Ascending aorta (tissue), 2 donors: ENCODE data around the gene LAMA5. TPM values are rescaled to one million over a fixed set of nuclear protein-coding genes. Genes with fewer than 3 reads are reported as not detected.
"Not testable (repeated sequence)": the region's sequence is repeated elsewhere in the genome, so short reads cannot be mapped to it uniquely, and the experiment has no call there.

ENCODE experiments used
- DNase-seq, 2 donors: peaks; one replicate each; pipeline ENCODE4 v3.0.0-alpha.2; 2019; ENCODE audit warnings: low spot score in 2 of 2
- H3K27ac ChIP-seq, 2 donors: fragments of 200-600 bp; sonication (generic); one replicate each; pipeline ENCODE4 v1.5.1; 2016 to 2017; ENCODE audit warnings: mild to moderate bottlenecking in 1 of 2
- H3K27me3 ChIP-seq: fragments of 200-600 bp; sonication (generic); one replicate; pipeline ENCODE4 v1.5.1; 2017
- H3K36me3 ChIP-seq, 2 donors: fragments of 200-600 bp; sonication (generic); one replicate each; pipeline ENCODE4 v1.5.1; 2016
- H3K4me1 ChIP-seq, 2 donors: fragments of 200-600 bp; sonication (generic); one replicate each; pipeline ENCODE4 v1.5.1; 2016 to 2017; ENCODE audit warnings: mild to moderate bottlenecking in 1 of 2
- H3K4me3 ChIP-seq, 2 donors: fragments of 200-600 bp; sonication (generic); one replicate each; pipeline ENCODE4 v1.5.1; 2016 to 2017; ENCODE audit warnings: mild to moderate bottlenecking in 1 of 2
- H3K9me3 ChIP-seq, 2 donors: fragments of 200-600 bp; sonication (generic); one replicate each; pipeline ENCODE4 v1.5.1; 2016
- CTCF ChIP-seq, 3 experiments: fragments of 200-600 bp in 2 of 3; fragments of 450-650 bp in 1 of 3; sonication (generic) in 2 of 3; IDR thresholded peaks; one replicate each; pipeline ENCODE4 v1.5.1; 2016 to 2019; ENCODE audit warnings: antibody characterized with exemption in 3 of 3, mild to moderate bottlenecking in 1 of 3, moderate library complexity in 1 of 3
- intact Hi-C: fragments of 100-400 bp; cut with DNase I; formaldehyde crosslinking; loops from one replicate; pipeline ENCODE4 v1.15.1; 2023
- total RNA-seq: library from RNA; depleted of rRNA; stranded (reverse); fragments of >200 nt; gene quantifications from one replicate; pipeline ENCODE4 v1.1.0, GENCODE V29; 2016

Gene LAMA5
- total RNA-seq, 1 donor from 2014 or later: 469 TPM

- peak; percentile 65 to 84 (median 71) for TF ChIP-seq CTCF (IDR thresholded peaks at IDR 0.05)
- no peak for DNase-seq
- intact Hi-C loops: loop anchor here (1.0 to 10.0 kb wide), 2 partner anchors 24 to 232 kb away; partner anchors contain the start of genes PSMA7 and SS18L1
- no peak overlapping the region for H3K4me3 ChIP-seq
- no peaks in the 10 kb centered on the region for H3K9me3 ChIP-seq
- H3K4me1 ChIP-seq: peaks cover 16 to 48% of the 10 kb centered on the region in 2 donors
- no peaks in the 10 kb centered on the region for H3K36me3 ChIP-seq
- H3K27ac ChIP-seq: peak overlapping the region; percentile 46 to 71
- no peaks in the 10 kb centered on the region for H3K27me3 ChIP-seq
Observed at GRCh38 chr20:62376112-62377063, 9.3 kb upstream of the LAMA5 start.

GRCh38 chr20:62374331-62375152 lies 7.4 kb upstream of the LAMA5 start:
- no peaks in the 10 kb centered on the region for H3K27me3 ChIP-seq
- no peak for TF ChIP-seq CTCF (IDR thresholded peaks at IDR 0.05)
- H3K9me3 ChIP-seq: no peaks in the 10 kb centered on the region
- DNase-seq: no peak
- H3K4me3 ChIP-seq: no peak overlapping the region
- peaks cover 18 to 63% of the 10 kb centered on the region in 2 donors for H3K4me1 ChIP-seq
- intact Hi-C loops: loop anchor here (10.0 kb wide), 1 partner anchor 230 kb away; the partner anchor contains the start of genes PSMA7 and SS18L1
- H3K27ac ChIP-seq: peak overlapping the region; percentile 46 to 71
- no peaks in the 10 kb centered on the region for H3K36me3 ChIP-seq

GRCh38 chr20:62373631-62374179 lies 6.6 kb upstream of the LAMA5 start:
- H3K9me3 ChIP-seq, DNase-seq, H3K27me3 ChIP-seq, H3K4me3 ChIP-seq, H3K36me3 ChIP-seq: not testable (repeated sequence)
- intact Hi-C loops: loop anchor here (10.0 kb wide), 1 partner anchor 229 kb away; the partner anchor contains the start of genes PSMA7 and SS18L1
- peak overlapping the region in 1 of 2 donors; percentile 46 for H3K27ac ChIP-seq
- peaks cover 24 to 72% of the 10 kb centered on the region in 2 donors for H3K4me1 ChIP-seq

DNA sequence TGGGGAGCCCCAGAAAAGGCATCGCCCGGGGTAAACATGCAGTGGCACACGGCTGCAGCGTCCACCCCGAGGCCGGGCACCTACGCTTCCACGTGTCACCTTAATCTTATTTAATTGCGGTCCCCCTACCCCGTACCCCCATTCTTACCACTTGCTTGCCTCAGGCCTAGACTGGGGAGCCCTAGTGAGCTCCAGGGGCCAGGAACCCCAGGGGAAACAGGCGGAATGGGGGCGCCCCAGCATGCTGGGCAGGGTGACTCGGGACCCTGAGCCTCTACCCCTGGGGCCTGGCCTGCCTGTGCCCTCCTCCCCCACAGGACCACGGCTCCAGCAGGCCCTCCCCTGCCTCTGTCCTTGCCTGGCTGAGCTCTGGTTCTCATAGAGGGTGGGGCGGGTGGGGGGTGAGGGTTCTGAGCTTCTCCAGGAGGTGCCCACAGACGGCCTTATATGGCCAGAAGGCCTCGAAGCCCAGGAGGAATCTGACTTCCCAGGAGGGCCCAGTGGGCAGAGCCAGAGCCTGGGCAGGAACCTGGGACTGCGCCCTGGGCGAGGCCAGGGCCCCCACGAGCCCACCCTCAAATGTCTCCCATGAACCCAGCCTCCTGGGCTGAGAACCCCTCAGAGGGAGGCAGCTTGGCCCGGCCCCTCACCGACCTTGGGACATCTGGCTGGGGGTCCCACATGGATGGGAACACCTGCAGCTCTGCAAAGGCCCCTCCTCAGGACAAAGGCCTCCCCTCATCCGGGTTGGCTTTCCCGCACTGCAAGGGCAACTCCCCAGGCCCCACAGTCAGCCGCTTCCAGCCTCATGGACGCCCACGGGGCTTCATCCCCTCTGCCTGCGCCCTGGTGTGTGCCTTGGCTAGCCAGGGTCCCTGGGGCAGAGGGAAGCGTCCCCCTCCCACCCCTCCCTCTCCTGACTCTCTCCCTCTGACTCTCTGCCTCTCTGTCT lies 5.2 kb upstream of the LAMA5 start:
- no peaks in the 10 kb centered on the region for H3K27me3 ChIP-seq
- no peak for DNase-seq
- no peaks in the 10 kb centered on the region for H3K9me3 ChIP-seq
- peak overlapping the region; percentile 76 to 78 for H3K27ac ChIP-seq
- H3K36me3 ChIP-seq: no peaks in the 10 kb centered on the region
- no peak overlapping the region for H3K4me3 ChIP-seq
- intact Hi-C loops: loop anchor here (10.0 kb wide), 1 partner anchor 228 kb away; the partner anchor contains the start of genes PSMA7 and SS18L1
- TF ChIP-seq CTCF (IDR thresholded peaks at IDR 0.05): no peak
- peaks cover 30 to 73% of the 10 kb centered on the region in 2 donors for H3K4me1 ChIP-seq

DNA sequence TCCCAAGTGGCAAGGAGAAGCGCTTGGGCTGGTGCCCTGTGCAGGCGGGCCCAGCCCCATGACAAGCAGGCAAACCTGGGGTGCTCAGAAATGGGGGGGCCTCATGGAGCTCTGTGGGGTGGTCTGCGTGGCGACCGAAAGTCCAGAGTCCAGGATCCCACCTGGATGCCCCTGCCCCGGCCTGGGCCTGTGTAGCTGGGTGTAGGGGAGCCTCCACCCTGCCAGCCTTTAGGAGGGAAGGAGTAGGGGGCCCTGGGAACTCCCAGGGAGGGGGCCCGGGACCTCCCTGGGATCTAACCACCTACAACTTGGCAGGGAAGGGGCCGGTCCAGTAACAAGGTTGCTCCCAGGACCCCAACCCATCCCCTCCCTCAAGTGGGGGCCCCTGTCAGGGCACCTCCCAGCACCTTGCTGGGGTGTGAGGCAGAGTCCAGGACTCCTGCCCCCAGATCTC lies 4.5 kb upstream of the LAMA5 start:
- Histone ChIP-seq H3K36me3 (no peaks in the 10 kb centered on the region), H3K27ac (peak overlapping the region; percentile 78 to 98), H3K4me1 (peaks cover 28 to 66% of the 10 kb centered on the region in 2 donors), H3K4me3 (no peak overlapping the region), H3K9me3 (no peaks in the 10 kb centered on the region), H3K27me3 (no peaks in the 10 kb centered on the region)
- intact Hi-C loops: loop anchor here (10.0 kb wide), 1 partner anchor 227 kb away; the partner anchor contains the start of genes PSMA7 and SS18L1
- TF ChIP-seq CTCF (IDR thresholded peaks at IDR 0.05): no peak
- no peak for DNase-seq
